Umbilical cord (tissue), 2 donors: ENCODE data around the gene CDK13. TPM values are rescaled to one million over a fixed set of nuclear protein-coding genes. Genes with fewer than 3 reads are reported as not detected.
A peak's percentile ranks its signal among the peaks of the same experiment; 100 is the strongest.
"Not testable (repeated sequence)": the region's sequence is repeated elsewhere in the genome, so short reads cannot be mapped to it uniquely, and the experiment has no call there.

ENCODE experiments used
- DNase-seq: peaks from one replicate; pipeline ENCODE4 v3.0.0-alpha.2; 2015; ENCODE audit warnings: low spot score
- total RNA-seq: library from RNA; depleted of rRNA; stranded (reverse); fragments of >200 nt; gene quantifications from one replicate; pipeline ENCODE4 v1.2.3, GENCODE V29; 2014; ENCODE audit warnings: low replicate concordance; ENCODE audit not compliant: insufficient read depth

Gene CDK13
- total RNA-seq, result 133 TPM

- DNase-seq, result peak; percentile 85
These were observed at the start of gene CDK13 for GRCh38 chr7:39949971-39950472. Gene CDK13 (plus strand): TSS chr7:39950256. CDS start chr7:39950642, 386 bp downstream.

- DNase-seq, result no peak
These were observed 46.0 kb upstream of the CDK13 start for GRCh38 chr7:39904077-39904486.

GRCh38 chr7:39908141-39908540 lies 41.9 kb upstream of the CDK13 start:
- no peak for DNase-seq

GRCh38 chr7:39908973-39909372 lies 41.1 kb upstream of the CDK13 start:
- DNase-seq, result no peak

- no peak for DNase-seq
These were observed 40.5 kb upstream of the CDK13 start for GRCh38 chr7:39909526-39909925.

- no peak for DNase-seq
These were observed 39.8 kb upstream of the CDK13 start for GRCh38 chr7:39910108-39910869.

GRCh38 chr7:39911167-39911566 lies 38.9 kb upstream of the CDK13 start:
- no peak for DNase-seq

- DNase-seq, result not testable (repeated sequence)
These were observed 34.2 kb upstream of the CDK13 start for GRCh38 chr7:39915847-39916246.

- no peak for DNase-seq
These were observed 30.4 kb upstream of the CDK13 start for GRCh38 chr7:39919646-39920045.

- peak; percentile 85 for DNase-seq
These were observed 28.4 kb upstream of the CDK13 start for GRCh38 chr7:39921506-39922175.

- DNase-seq, result no peak
These were observed 27.5 kb upstream of the CDK13 start for GRCh38 chr7:39922580-39922979.

- no peak for DNase-seq
These were observed 27.0 kb upstream of the CDK13 start for GRCh38 chr7:39923091-39923490.

GRCh38 chr7:39924122-39924521 lies 25.9 kb upstream of the CDK13 start:
- no peak for DNase-seq

- no peak for DNase-seq
These were observed 23.9 kb upstream of the CDK13 start for GRCh38 chr7:39926111-39926510.

GRCh38 chr7:39927018-39927417 lies 23.0 kb upstream of the CDK13 start:
- no peak for DNase-seq

- no peak for DNase-seq
These were observed 15.9 kb upstream of the CDK13 start for GRCh38 chr7:39934132-39934531.

GRCh38 chr7:39936761-39937160 lies 13.3 kb upstream of the CDK13 start:
- DNase-seq, result no peak

- DNase-seq, result no peak
These were observed 12.5 kb upstream of the CDK13 start for GRCh38 chr7:39937366-39938153.

- DNase-seq, result no peak
These were observed 7.2 kb upstream of the CDK13 start for GRCh38 chr7:39942883-39943282.

GRCh38 chr7:39946693-39947092 lies 3.4 kb upstream of the CDK13 start:
- DNase-seq, result no peak

GRCh38 chr7:39948375-39948955 lies 1.6 kb upstream of the CDK13 start:
- DNase-seq, result peak; percentile 16
